Left lobe of liver (tissue), 2 donors: ENCODE data around the gene SCYGR7. TPM values are rescaled to one million over a fixed set of nuclear protein-coding genes. Genes with fewer than 3 reads are reported as not detected.
"Not testable (repeated sequence)": the region's sequence is repeated elsewhere in the genome, so short reads cannot be mapped to it uniquely, and the experiment has no call there.

ENCODE experiments used
- ATAC-seq: fragments of 200-7000 bp; cut with Tn5 transposase; one replicate; pipeline ENCODE4 v1.9.1; 2020; ENCODE audit warnings: mild to moderate bottlenecking, moderate library complexity
- DNase-seq: peaks from one replicate; pipeline ENCODE4 v3.0.0-alpha.2; 2020; ENCODE audit warnings: low spot score
- total RNA-seq: library from RNA; stranded (reverse); gene quantifications from one replicate; pipeline ENCODE4 v1.2.1, GENCODE V29; 2021
- donor health status: DM: no; HTN: no; CAD: no; lungs with moderate emphysema.
- donor health status: DM: no; HTN: yes; CAD: no.

The SCYGR7 gene
- total RNA-seq, 1 donor from 2014 or later, result not detected

- DNase-seq, ATAC-seq: not testable (repeated sequence)
These were observed 28.1 kb downstream of the SCYGR7 start for GRCh38 chr2:227756261-227756660.

DNA sequence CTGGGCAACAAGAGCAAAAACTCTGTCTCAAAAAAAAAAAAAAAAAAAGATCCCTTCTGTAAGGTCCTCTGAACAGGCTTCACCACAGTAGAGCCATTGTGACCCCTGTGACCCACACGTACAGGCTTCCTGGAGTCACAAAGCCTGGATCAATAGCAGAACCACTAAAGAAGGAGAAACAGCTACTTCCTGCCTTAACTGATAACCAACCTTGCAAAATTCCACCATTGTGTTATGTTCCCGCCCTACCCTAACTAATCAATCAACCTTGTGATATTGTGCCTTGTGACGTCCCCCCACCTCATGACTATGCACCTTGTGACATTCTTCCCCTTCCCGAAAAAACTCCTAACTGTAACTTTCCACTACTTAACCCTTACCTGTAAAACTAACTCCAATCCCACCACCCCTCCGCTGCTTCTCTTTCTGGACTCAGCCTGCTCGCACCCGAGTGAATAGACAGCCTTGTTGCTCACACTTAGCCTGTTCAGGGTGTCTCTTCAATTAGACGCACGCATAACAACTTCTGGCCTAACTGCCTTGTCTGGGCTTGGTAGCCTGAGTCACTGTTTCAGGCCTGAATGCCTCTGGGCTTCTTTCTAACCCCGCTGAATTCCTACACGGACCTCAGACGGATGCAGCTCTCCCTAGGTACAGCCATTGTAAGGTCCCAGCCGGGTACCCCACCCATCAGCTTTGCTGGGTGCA is 31.4 kb downstream of the SCYGR7 start:
- ATAC-seq, result no peak
- DNase-seq, result no peak

- peak; percentile 36 for ATAC-seq
These were observed 33.8 kb downstream of the SCYGR7 start for GRCh38 chr2:227761740-227762476.

DNA sequence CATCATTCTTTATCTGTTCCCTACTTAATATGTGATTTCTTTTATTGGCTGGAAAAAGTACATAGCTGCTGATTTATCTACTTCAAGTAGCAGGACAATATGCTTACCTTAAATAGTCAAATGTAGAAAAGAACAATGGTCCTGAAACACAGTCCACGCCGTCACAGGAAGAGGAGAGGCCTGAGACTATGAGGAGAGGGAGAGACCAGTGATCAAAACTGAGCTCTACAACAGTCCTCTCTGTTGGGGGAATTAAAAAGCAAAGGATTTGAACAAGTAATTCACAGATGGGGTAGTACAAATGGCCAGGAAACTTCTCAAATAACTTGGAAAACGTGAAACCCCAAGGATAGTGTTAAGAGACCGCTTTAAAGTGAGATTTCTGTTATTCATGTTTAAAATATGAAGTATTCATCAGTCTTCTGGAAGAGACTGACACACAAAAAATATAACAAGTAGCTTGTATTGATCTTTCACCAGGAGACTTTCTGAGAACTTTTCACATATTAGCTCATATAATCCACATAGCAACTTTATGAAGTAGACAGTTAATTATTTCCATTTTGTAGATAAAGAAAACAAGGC is 37.7 kb downstream of the SCYGR7 start:
- DNase-seq, result no peak
- ATAC-seq, result no peak

More at GRCh38 chr2:227761740-227762476, 33.8 kb downstream of the SCYGR7 start:
- no peak for DNase-seq

- peak; percentile 100 for ATAC-seq
- DNase-seq, result peak; percentile 83
These were observed 38.3 kb downstream of the SCYGR7 start for GRCh38 chr2:227766373-227766883.

DNA sequence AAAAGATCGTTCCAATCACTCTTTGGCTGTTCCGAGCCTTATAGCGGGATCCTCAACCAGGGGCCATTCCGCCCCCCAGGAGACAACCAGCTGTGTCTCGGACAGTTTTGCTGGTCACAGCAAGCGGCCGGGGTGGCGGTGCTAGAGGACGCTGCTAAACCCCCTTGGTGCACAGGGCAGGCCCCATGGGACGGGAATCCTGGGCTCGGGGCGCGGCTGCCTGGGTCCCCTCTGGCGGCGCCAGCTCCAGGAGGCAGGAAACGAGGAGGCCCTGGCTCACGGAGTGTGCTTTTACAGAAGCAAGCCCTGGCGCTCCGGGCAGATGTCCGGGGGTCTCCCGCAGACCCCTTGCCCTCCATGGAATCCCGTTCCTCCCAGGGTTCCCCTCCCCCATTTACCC is 39.7 kb downstream of the SCYGR7 start:
- DNase-seq (no peak), ATAC-seq (no peak)

GRCh38 chr2:227772197-227772661 is 44.1 kb downstream of the SCYGR7 start:
- ATAC-seq (no peak), DNase-seq (no peak)

- ATAC-seq, result no peak
- no peak for DNase-seq
These were observed 44.8 kb downstream of the SCYGR7 start for GRCh38 chr2:227772932-227773331.

DNA sequence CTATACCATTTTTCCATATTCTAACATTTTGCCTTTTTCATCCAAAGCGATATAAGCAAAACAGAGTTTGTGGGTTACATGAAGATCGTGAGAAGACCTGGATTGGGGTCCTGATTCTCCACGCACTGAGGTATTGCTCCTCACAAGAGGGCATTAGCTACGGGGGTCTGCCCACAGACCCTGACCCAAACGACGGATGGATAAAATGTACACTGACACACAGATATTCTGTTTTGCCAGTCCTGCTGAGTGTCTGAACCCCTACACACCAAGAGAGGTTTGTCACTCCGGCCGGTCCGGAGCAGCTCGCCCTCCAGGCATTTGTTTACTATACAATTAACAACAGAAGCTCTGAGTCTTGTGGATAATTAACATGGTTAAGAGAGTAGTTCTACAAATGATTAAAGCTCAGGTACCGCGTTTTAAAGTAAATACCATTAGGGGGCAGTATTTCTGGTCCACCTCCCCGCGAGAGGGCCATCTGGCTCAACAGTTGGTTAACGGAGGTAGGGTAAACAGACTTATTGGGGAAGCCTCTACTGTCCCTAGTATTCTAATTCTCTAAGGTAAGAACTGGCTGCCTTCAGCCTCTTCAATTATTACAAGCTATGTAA is 46.0 kb downstream of the SCYGR7 start:
- no peak for DNase-seq

DNA sequence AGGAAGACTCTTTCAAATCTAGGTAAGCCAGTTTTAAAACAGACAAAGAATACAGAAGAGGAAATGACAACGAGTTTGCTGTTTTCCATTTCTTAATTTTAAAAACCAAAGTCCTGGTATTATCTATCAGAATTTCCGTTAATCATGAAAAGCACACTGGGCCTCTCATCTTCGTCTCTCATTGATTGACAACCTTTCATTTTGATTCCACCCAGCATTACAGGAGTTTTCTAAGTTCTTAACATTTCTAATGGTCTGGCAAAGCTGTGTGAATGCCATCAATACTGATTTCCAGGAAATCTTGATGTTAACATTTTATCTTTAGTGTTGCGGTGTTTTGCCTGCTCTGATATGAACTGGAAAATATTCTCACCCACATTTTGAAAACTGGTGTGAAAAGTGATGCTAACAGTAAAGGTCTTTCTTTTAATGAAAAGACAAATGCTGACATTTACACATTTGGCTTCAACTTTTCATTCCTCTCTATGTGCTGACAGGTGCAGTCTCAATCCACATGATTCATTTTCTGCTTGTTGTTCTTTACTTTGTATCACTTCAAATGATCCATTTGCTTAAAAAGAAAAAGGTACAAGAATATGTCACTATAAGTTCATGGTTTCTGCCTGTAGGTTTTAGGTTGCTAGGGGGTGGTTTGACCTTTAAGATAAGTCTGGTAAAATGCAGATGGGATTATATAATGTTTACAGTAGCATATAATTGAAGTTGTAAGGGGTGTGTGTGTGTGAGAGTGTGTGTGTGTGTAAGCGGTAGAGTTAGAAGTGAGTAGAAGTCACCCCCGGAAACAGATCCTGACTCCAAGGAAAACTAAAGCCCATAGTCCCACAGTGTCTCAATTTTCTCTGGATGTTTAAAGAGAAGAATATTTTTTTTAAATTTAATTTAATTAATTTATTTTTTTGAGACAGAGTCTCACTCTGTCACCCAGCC is 47.0 kb downstream of the SCYGR7 start:
- DNase-seq (no peak), ATAC-seq (no peak)

More for the DNA sequence above, 46.0 kb downstream of the SCYGR7 start:
- ATAC-seq, result no peak

Other genes with a start within 250 kb of the SCYGR7 start
- not detected for gene SCYGR2, start 129.4 kb upstream of the SCYGR7 start, total RNA-seq
- not detected for gene SCYGR3, start 113.5 kb upstream of the SCYGR7 start, total RNA-seq
- gene SCYGR4, start 110.8 kb upstream of the SCYGR7 start, total RNA-seq, result not detected
- gene SCYGR5, start 61.5 kb upstream of the SCYGR7 start, total RNA-seq, result not detected
- gene SLC19A3, start 10.3 kb upstream of the SCYGR7 start, total RNA-seq, result 14.6 TPM
- not detected for gene SCYGR6, start 3.6 kb upstream of the SCYGR7 start, total RNA-seq
- not detected for gene SCYGR8, start 17.6 kb downstream of the SCYGR7 start, total RNA-seq
- gene CCL20, start 85.5 kb downstream of the SCYGR7 start, total RNA-seq, result not detected
- not detected for gene DAW1, start 143.3 kb downstream of the SCYGR7 start, total RNA-seq